ENCODE data around the gene ADIPOR2.

ADIPOR2 gene

GRCh38 chr12:1737652-1738286, 46.9 kb downstream of the ADIPOR2 start:
- no peak for DNase-seq (ENCODE audit: low spot score)

- no peak for DNase-seq (ENCODE audit: low spot score)
Observed at GRCh38 chr12:1738446-1738845, 47.6 kb downstream of the ADIPOR2 start.

GRCh38 chr12:1739368-1739767, 48.5 kb downstream of the ADIPOR2 start:
- no peak for DNase-seq (ENCODE audit: low spot score)

DNA sequence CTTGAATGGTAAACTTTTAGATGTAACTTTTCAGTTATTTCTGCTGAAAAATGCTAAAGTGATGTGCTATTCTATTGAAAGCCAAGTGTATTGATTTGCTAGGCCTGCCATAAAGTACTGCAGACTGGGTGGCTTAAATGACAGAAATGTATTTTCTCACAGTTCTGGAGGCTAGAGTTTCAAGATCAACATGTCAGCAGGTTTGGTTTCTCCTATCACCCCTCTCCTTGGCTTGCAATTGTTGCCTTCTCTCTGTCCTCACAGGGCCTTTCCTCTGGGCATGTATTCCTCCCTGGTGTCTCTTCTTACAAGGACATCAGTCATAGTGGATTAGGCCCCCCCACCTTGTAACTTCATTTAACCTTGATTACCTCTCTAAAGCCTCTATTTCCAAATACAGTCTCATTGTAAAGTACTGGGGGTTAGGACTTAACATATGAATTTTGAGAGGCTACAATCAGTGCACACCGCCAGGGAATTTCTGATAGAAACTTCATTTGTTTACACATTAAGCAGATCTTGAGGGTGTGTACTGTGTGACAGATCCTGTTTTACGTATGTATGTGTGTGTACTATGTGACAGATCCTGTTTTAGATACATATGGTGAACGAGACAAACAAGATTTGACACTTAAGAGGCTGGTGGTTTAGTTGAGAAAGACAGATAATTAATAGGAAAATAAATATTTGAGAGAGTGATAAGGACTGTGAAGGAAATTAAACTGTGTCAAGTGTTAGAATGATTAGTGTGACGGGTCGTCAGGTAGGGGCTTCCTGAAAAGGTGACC, 49.5 kb downstream of the ADIPOR2 start:
- no peak for DNase-seq (ENCODE audit: low spot score)

- no peak for DNase-seq (ENCODE audit: low spot score)
Observed at GRCh38 chr12:1741154-1741949, 50.5 kb downstream of the ADIPOR2 start.

DNA sequence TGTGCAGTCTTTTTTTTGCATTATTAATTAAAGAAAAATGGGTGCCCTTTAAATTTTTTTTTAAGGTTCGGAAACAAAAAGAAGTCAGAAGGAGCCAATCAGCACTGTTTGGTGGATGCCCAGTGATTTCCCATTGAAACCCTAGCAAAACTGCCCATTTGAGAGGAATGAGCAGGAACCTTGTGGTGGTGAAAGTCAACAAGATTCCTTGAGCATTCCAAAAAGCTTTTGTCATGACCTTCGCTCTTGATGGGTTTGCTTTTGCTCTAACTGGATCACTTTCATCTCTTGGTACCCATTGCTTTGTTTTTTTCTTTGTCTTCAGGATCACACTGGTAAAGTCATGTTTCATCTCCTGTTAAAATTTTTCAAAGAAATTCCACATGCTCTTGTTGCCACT, 54.1 kb downstream of the ADIPOR2 start:
- peak; percentile 20 for DNase-seq (ENCODE audit: low spot score)

- DNase-seq (ENCODE audit: low spot score) = no peak
Observed at GRCh38 chr12:1747609-1748008, 56.7 kb downstream of the ADIPOR2 start.

GRCh38 chr12:1749019-1749418, 58.1 kb downstream of the ADIPOR2 start:
- DNase-seq (ENCODE audit: low spot score) = no peak

DNA sequence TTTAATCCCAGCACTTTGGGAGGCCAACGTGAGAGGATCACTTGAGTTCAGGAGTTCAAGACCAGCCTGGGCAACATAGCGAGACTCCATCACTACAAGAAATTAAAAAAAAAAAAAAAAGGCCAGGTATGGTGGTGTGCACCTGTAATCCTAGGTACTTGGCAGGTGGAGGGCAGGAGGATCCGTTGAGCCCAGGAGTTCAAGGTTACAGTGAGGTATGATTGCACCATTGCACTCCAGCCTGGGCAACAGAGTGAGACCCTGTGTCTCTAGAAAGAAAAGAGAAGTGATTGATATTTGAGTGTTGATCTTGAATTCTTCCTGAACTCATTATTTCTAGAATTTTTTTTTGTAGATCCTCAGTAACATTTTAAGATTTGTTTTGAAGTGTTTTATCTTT, 59.4 kb downstream of the ADIPOR2 start:
- DNase-seq (ENCODE audit: low spot score) = no peak

DNA sequence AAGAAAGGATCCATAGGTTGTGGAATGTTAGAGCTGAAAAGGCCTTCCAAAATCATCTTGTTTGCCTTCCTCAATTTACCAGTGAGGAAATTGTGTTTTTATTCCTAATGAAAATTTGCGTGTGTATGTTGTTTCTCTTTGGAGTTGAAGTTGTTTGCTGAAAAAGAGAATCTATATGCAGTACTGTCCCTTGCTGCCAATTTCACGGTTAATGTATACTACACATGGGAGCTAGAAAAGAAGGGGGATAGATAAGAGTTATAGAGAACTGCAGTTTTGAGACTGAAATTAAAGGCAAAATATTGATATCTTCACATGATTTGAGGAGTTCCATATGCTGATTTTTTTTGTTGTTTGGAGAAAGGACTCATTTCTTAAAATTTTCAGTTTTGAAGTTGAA, 67.5 kb downstream of the ADIPOR2 start:
- no peak for DNase-seq (ENCODE audit: low spot score)

- no peak for DNase-seq (ENCODE audit: low spot score)
Observed at GRCh38 chr12:1758887-1759286, 68.0 kb downstream of the ADIPOR2 start.

DNA sequence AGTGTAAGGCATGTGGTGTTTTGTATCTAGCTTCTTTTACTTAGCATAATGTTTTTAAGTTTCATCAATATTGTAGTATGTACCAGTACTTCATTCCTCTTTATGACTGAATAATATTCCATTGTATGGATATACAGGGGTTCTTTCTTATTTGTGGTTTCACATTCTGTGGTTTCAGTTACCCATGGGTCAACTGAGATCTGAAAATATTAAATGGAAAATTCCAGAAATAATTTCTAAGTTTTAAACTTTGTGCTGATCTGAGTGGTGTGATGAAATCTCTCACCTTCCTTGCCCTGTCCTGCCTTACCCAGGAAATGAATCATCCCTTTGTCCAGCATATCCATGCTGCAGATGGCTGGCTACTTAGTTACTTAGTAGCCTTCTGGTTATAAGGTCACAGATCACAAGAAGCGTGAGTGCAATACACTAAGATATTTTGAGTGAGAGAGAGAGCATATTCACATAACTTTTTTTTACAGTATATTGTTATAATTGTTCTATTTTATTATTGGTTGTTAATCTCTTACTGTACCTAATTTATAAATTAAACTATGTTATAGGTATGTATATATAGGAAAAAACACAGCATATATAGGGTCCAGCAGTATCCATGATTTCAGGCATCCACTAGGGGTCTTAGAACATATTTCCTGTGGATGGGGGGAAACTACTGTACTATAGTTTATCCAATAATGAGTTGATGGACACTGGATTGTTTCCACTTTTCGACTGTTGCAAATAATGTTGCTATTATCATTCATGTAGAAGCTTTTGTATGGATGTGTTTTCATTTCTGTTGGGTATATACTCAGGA, 69.9 kb downstream of the ADIPOR2 start:
- DNase-seq (ENCODE audit: low spot score) = peak; percentile 95

- no peak for DNase-seq (ENCODE audit: low spot score)
Observed at GRCh38 chr12:1761857-1762256, 71.0 kb downstream of the ADIPOR2 start.

DNA sequence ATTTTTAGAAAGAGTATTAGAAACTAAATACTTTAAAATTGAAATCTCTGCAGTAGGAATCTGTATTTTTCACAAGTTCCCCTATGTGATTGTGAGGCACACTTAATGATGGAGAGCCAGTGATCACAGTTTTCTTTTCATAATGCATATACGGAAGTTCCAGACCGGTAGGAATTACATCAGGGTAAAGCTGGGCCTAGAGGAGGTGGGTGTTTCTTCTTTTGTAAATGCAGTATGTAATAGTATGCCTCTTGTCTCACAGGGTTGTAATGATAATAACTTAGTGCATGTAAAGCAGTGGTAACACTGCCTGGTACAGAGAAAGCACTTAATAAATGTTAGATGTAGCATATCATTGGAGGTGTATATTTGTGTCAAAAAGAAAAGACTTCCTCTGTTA, 72.3 kb downstream of the ADIPOR2 start:
- no peak for DNase-seq (ENCODE audit: low spot score)

GRCh38 chr12:1766110-1766509, 75.2 kb downstream of the ADIPOR2 start:
- no peak for DNase-seq (ENCODE audit: low spot score)

- no peak for DNase-seq (ENCODE audit: low spot score)
Observed at GRCh38 chr12:1767407-1768090, 76.7 kb downstream of the ADIPOR2 start.

DNA sequence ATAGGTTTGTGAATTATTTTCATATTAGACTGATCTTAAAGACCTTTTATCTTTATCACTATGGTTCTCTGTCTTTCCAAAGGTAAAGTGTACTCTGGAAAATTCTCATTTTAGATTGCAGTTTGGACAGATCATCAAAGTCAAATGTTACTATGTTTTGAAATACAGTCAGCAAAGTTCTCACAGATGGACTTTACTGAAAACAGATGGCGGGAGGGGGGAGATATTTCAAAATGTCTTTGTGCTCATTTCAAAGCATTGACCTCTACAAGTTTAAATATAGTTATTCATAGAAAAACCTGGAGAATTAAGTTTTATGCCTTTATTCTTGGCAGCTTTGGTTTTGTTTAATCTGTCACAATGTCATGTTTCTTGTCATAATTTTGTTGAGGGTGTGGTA, 77.7 kb downstream of the ADIPOR2 start:
- no peak for DNase-seq (ENCODE audit: low spot score)

- DNase-seq (ENCODE audit: low spot score) = no peak
Observed at GRCh38 chr12:1769809-1770494, 79.1 kb downstream of the ADIPOR2 start.

DNA sequence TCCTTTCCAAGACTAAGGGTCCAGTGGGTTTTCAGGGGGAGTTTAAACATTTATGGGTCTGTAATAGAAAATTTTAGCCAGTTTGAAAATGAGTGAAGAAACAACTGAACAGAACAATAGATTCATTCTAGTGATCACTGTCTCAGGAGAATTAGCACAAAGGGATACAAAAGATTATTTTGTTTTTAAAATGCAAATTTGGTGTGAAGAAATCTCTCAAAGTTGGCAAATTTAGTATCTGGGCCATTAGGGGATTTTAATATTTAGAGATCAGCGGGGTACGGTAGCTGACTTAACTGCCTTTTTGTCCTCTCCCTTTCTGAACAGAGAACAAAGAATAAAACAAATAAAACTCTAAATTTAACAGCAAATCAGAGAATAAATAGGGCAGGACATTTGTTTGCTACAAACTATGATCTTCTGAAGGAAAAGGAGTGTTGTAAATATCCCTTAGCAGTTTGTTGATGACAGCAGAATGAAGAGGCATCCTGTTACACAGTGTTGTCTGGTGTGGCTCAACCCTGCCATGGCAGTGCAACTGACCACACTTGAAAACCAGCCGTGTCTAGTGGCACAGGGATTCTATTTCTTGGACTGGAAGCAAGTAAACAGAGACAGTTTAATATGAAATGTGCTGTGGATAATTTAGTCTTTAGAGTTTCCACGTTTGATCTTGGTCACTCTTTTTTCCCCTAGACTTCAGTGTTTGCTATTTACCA, 83.2 kb downstream of the ADIPOR2 start:
- DNase-seq (ENCODE audit: low spot score) = no peak
